GM21423 (cell line): Measurements from ENCODE around the gene UBE2C.
"Not testable (repeated sequence)": the region's sequence is repeated elsewhere in the genome, so short reads cannot be mapped to it uniquely, and the experiment has no call there.

ENCODE experiments used
- ATAC-seq: cut with Tn5 transposase; IDR thresholded peaks from one replicate; pipeline ENCODE4 v1.9.1; 2021; ENCODE audit warnings: mild to moderate bottlenecking, moderate library complexity; ENCODE audit not compliant: unreplicated experiment

Gene UBE2C

GRCh38 chr20:45812157-45813005 lies at the start of gene UBE2C:
TSS of gene UBE2C (plus strand) at chr20:45812644. CDS start at chr20:45812696, 52 bp downstream.
- ATAC-seq: peak; percentile 98

GRCh38 chr20:45764618-45765282 lies 47.7 kb upstream of the UBE2C start:
- not testable (repeated sequence) for ATAC-seq

- no peak for ATAC-seq
Measured at GRCh38 chr20:45765307-45765875, 47.1 kb upstream of the UBE2C start.

- ATAC-seq: no peak
Measured at GRCh38 chr20:45765980-45766379, 46.5 kb upstream of the UBE2C start.

GRCh38 chr20:45768479-45768878 lies 44.0 kb upstream of the UBE2C start:
- no peak for ATAC-seq

- ATAC-seq: no peak
Measured at GRCh38 chr20:45771182-45771759, 41.2 kb upstream of the UBE2C start.

- no peak for ATAC-seq
Measured at GRCh38 chr20:45772693-45773092, 39.8 kb upstream of the UBE2C start.

- ATAC-seq: no peak
Measured at GRCh38 chr20:45774945-45775344, 37.5 kb upstream of the UBE2C start.

GRCh38 chr20:45775411-45775810 lies 37.0 kb upstream of the UBE2C start:
- no peak for ATAC-seq

- ATAC-seq: no peak
Measured at GRCh38 chr20:45776931-45777330, 35.5 kb upstream of the UBE2C start.

GRCh38 chr20:45779011-45779915 lies 33.2 kb upstream of the UBE2C start:
- ATAC-seq: no peak

GRCh38 chr20:45780159-45780558 lies 32.3 kb upstream of the UBE2C start:
- no peak for ATAC-seq

- ATAC-seq: no peak
Measured at GRCh38 chr20:45781391-45781931, 31.0 kb upstream of the UBE2C start.

- ATAC-seq: no peak
Measured at GRCh38 chr20:45782890-45783289, 29.6 kb upstream of the UBE2C start.

GRCh38 chr20:45783656-45784294 lies 28.7 kb upstream of the UBE2C start:
- no peak for ATAC-seq

- no peak for ATAC-seq
Measured at GRCh38 chr20:45788351-45788750, 24.1 kb upstream of the UBE2C start.

GRCh38 chr20:45792317-45793118 lies 19.9 kb upstream of the UBE2C start:
- peak; percentile 14 for ATAC-seq

GRCh38 chr20:45796337-45797065 lies 15.9 kb upstream of the UBE2C start:
- no peak for ATAC-seq
